ENCODE data around the gene GOLGA3. TPM values are rescaled to one million over a fixed set of nuclear protein-coding genes. Genes with fewer than 3 reads are reported as not detected.
A peak's percentile ranks its signal among the peaks of the same experiment; 100 is the strongest.

The GOLGA3 gene
- total RNA-seq, 1 donor from 2014 or later = 44.3 TPM

GRCh38 chr12:132734206-132734605 is 94.5 kb downstream of the GOLGA3 start:
- Mint-ChIP-seq H3K27ac (ENCODE audit: unreplicated experiment) (peak overlapping the region; percentile 64), H3K4me1 (ENCODE audit: unreplicated experiment) (peaks cover 3% of the 10 kb centered on the region), H3K4me3 (ENCODE audit: unreplicated experiment) (peak overlapping the region; percentile 11)

GRCh38 chr12:132731574-132731973 is 97.1 kb downstream of the GOLGA3 start:
- H3K4me3 Mint-ChIP-seq (ENCODE audit: unreplicated experiment) = peak overlapping the region; percentile 43
- peaks cover 25% of the 10 kb centered on the region for H3K27me3 Mint-ChIP-seq (ENCODE audit: unreplicated experiment)
- DNase-seq (ENCODE audit: low spot score) = no peak
- H3K4me1 Mint-ChIP-seq (ENCODE audit: unreplicated experiment) = peaks cover 3% of the 10 kb centered on the region
- H3K9me3 Mint-ChIP-seq (ENCODE audit: unreplicated experiment) = no peaks in the 10 kb centered on the region
- peaks cover 81% of the 10 kb centered on the region for H3K36me3 Mint-ChIP-seq (ENCODE audit: low read depth, unreplicated experiment)
- TF ChIP-seq CTCF (IDR thresholded peaks at IDR 0.05; ENCODE audit: unreplicated experiment) = no peak
- H3K27ac Mint-ChIP-seq (ENCODE audit: unreplicated experiment) = no peak overlapping the region

More at GRCh38 chr12:132734206-132734605, 94.5 kb downstream of the GOLGA3 start:
- Mint-ChIP-seq H3K27me3 (ENCODE audit: unreplicated experiment) (peaks cover 21% of the 10 kb centered on the region), H3K36me3 (ENCODE audit: low read depth, unreplicated experiment) (peaks cover 79% of the 10 kb centered on the region), H3K9me3 (ENCODE audit: unreplicated experiment) (no peaks in the 10 kb centered on the region)
- TF ChIP-seq CTCF (IDR thresholded peaks at IDR 0.05; ENCODE audit: unreplicated experiment) = no peak
- DNase-seq (ENCODE audit: low spot score) = no peak

- peaks cover 25% of the 10 kb centered on the region for H3K27me3 Mint-ChIP-seq (ENCODE audit: unreplicated experiment)
- no peak for TF ChIP-seq CTCF (IDR thresholded peaks at IDR 0.05; ENCODE audit: unreplicated experiment)
- no peak for DNase-seq (ENCODE audit: low spot score)
- peaks cover 83% of the 10 kb centered on the region for H3K36me3 Mint-ChIP-seq (ENCODE audit: low read depth, unreplicated experiment)
- peak overlapping the region; percentile 42 for H3K27ac Mint-ChIP-seq (ENCODE audit: unreplicated experiment)
- peaks cover 3% of the 10 kb centered on the region for H3K4me1 Mint-ChIP-seq (ENCODE audit: unreplicated experiment)
- no peaks in the 10 kb centered on the region for H3K9me3 Mint-ChIP-seq (ENCODE audit: unreplicated experiment)
- H3K4me3 Mint-ChIP-seq (ENCODE audit: unreplicated experiment) = no peak overlapping the region
Measured at GRCh38 chr12:132730353-132730752, 98.3 kb downstream of the GOLGA3 start.

- peak overlapping the region; percentile 42 for H3K27ac Mint-ChIP-seq (ENCODE audit: unreplicated experiment)
- H3K27me3 Mint-ChIP-seq (ENCODE audit: unreplicated experiment) = peaks cover 25% of the 10 kb centered on the region
- no peaks in the 10 kb centered on the region for H3K9me3 Mint-ChIP-seq (ENCODE audit: unreplicated experiment)
- H3K4me1 Mint-ChIP-seq (ENCODE audit: unreplicated experiment) = peaks cover 3% of the 10 kb centered on the region
- H3K4me3 Mint-ChIP-seq (ENCODE audit: unreplicated experiment) = peak overlapping the region; percentile 65
- DNase-seq (ENCODE audit: low spot score) = no peak
- no peak for TF ChIP-seq CTCF (IDR thresholded peaks at IDR 0.05; ENCODE audit: unreplicated experiment)
- H3K36me3 Mint-ChIP-seq (ENCODE audit: low read depth, unreplicated experiment) = peaks cover 81% of the 10 kb centered on the region
Measured at GRCh38 chr12:132729541-132730320, 98.9 kb downstream of the GOLGA3 start.

GRCh38 chr12:132728502-132728901 is 100.2 kb downstream of the GOLGA3 start:
- no peaks in the 10 kb centered on the region for H3K9me3 Mint-ChIP-seq (ENCODE audit: unreplicated experiment)
- DNase-seq (ENCODE audit: low spot score) = no peak
- no peak overlapping the region for H3K27ac Mint-ChIP-seq (ENCODE audit: unreplicated experiment)
- peaks cover 3% of the 10 kb centered on the region for H3K4me1 Mint-ChIP-seq (ENCODE audit: unreplicated experiment)
- no peak for TF ChIP-seq CTCF (IDR thresholded peaks at IDR 0.05; ENCODE audit: unreplicated experiment)
- peak overlapping the region; percentile 16 for H3K4me3 Mint-ChIP-seq (ENCODE audit: unreplicated experiment)
- H3K36me3 Mint-ChIP-seq (ENCODE audit: low read depth, unreplicated experiment) = peaks cover 79% of the 10 kb centered on the region
- peaks cover 27% of the 10 kb centered on the region for H3K27me3 Mint-ChIP-seq (ENCODE audit: unreplicated experiment)

All from endothelial cell (in vitro differentiated cells).